ENCODE results near the gene PA2G4. TPM values are rescaled to one million over a fixed set of nuclear protein-coding genes. Genes with fewer than 3 reads are reported as not detected.

The PA2G4 gene
- total RNA-seq, 1 experiment from 2014 or later: 406 TPM

GRCh38 chr12:56127485-56127887 lies 23.1 kb downstream of the PA2G4 start:
- intact Hi-C loops (cut with micrococcal nuclease): loop anchor here (2.0 kb wide), 1 partner anchor 61 kb away; the partner anchor contains the start of gene SMARCC2
- BruUV-seq (replicated peaks): TSS peak; percentile 69

GRCh38 chr12:56127888-56128669 lies 23.7 kb downstream of the PA2G4 start, which contains the start of gene ESYT1:
Gene ESYT1, plus strand, starts transcription at chr12:56128267. Its CDS starts 53 bp downstream, at chr12:56128320.
- Histone ChIP-seq H3K9me2 (replicated peaks; ENCODE audit: low read length) (no peaks in the 10 kb centered on the region), H3K36me3 (ENCODE audit: low read depth, low read length) (peaks cover 20% of the 10 kb centered on the region; the same call in 1 of the 2 replicates), H3F3A (ENCODE audit: low read length, unreplicated experiment) (no peaks in the 10 kb centered on the region), H3K9ac (ENCODE audit: low read length) (peak within 1 kb of the TSS; percentile 84), H3K9me3 (ENCODE audit: low read length) (no peaks in the 10 kb centered on the region), H3K79me2 (ENCODE audit: low read length) (peaks cover 25% of the 10 kb centered on the region), H3K27me3 (ENCODE audit: low read length) (no peaks in the 10 kb centered on the region), H3K4me2 (ENCODE audit: low read length) (peak within 1 kb of the TSS; percentile 100), H3K4me1 (ENCODE audit: insufficient read depth, low read length) (peaks cover 33% of the 10 kb centered on the region), H3K27ac (ENCODE audit: low read length) (peak within 1 kb of the TSS; percentile 39; the same call in 1 of the 2 replicates), H2AFZ (ENCODE audit: low read length) (peak within 1 kb of the TSS; percentile 85), H4K20me1 (ENCODE audit: low read length) (no peaks in the 10 kb centered on the region), H3K4me3 (ENCODE audit: low read length) (peak within 1 kb of the TSS; percentile 96)
- ChIA-PET CTCF (interaction anchor here (0.5 to 1.8 kb wide), 7 partner anchors 9 to 132 kb away, joined by 3 to 17 read pairs (median 4); partner anchors contain the start of genes SMARCC2 and ZC3H10), POLR2A (ENCODE audit: unreplicated experiment) (interaction anchor here (0.6 to 1.4 kb wide), 8 partner anchors 10 to 231 kb away, joined by 3 to 17 read pairs (median 4); partner anchors contain the start of genes MYL6, PA2G4, RNF41 and SMARCC2)
- peak; percentile 90 for ATAC-seq
- intact Hi-C loops (cut with micrococcal nuclease): loop anchor here (2.0 kb wide), 1 partner anchor 61 kb away; the partner anchor contains the start of gene SMARCC2
- peak; percentile 100 for DNase-seq
- BruUV-seq (replicated peaks): TSS peak; percentile 63
- TF ChIP-seq EZH2 (IDR thresholded peaks at IDR 0.05; ENCODE audit: low read length, unreplicated experiment) (no peak), EZH2phosphoT487 (IDR thresholded peaks at IDR 0.05; ENCODE audit: borderline replicate concordance, low read length) (no peak), CTCF (conservative IDR thresholded peaks at IDR 0.05; ENCODE audit: low read depth, low read length) (no peak)

More at GRCh38 chr12:56127485-56127887, 23.1 kb downstream of the PA2G4 start:
- CTCF ChIA-PET: interaction anchor here (0.6 to 1.8 kb wide), 6 partner anchors 9 to 131 kb away, joined by 3 to 17 read pairs (median 4); partner anchors contain the start of genes SMARCC2 and ZC3H10
- H3K79me2 ChIP-seq (ENCODE audit: low read length): peaks cover 25% of the 10 kb centered on the region
- no peak for TF ChIP-seq EZH2phosphoT487 (IDR thresholded peaks at IDR 0.05; ENCODE audit: borderline replicate concordance, low read length)
- peak overlapping the region; percentile 93 for H3K4me2 ChIP-seq (ENCODE audit: low read length)
- H3K36me3 ChIP-seq (ENCODE audit: low read depth, low read length): peaks cover 17% of the 10 kb centered on the region; the same call in 1 of the 2 replicates
- peak overlapping the region; percentile 66 for H3K4me3 ChIP-seq (ENCODE audit: low read length)
- POLR2A ChIA-PET (ENCODE audit: unreplicated experiment): interaction anchor here (0.6 to 1.4 kb wide), 8 partner anchors 9 to 231 kb away, joined by 3 to 17 read pairs (median 4); partner anchors contain the start of genes MYL6, PA2G4, RNF41 and SMARCC2
- H3K9me2 ChIP-seq (replicated peaks; ENCODE audit: low read length): no peaks in the 10 kb centered on the region
- H3K27me3 ChIP-seq (ENCODE audit: low read length): no peaks in the 10 kb centered on the region
- H3F3A ChIP-seq (ENCODE audit: low read length, unreplicated experiment): no peaks in the 10 kb centered on the region
- H3K9ac ChIP-seq (ENCODE audit: low read length): peak overlapping the region; percentile 56; the same call in 1 of the 2 replicates
- ATAC-seq (no peak), DNase-seq (no peak)
- H2AFZ ChIP-seq (ENCODE audit: low read length): peak overlapping the region; percentile 74
- H4K20me1 ChIP-seq (ENCODE audit: low read length): no peaks in the 10 kb centered on the region
- no peaks in the 10 kb centered on the region for H3K9me3 ChIP-seq (ENCODE audit: low read length)
- peak overlapping the region; percentile 26; the same call in 1 of the 2 replicates for H3K27ac ChIP-seq (ENCODE audit: low read length)
- H3K4me1 ChIP-seq (ENCODE audit: insufficient read depth, low read length): peaks cover 33% of the 10 kb centered on the region

GRCh38 chr12:56128670-56129205 lies 24.4 kb downstream of the PA2G4 start:
- ChIA-PET CTCF (interaction anchor here (1.7 to 1.8 kb wide), 2 partner anchors 10 to 60 kb away, joined by 11 to 17 read pairs; partner anchors contain the start of genes SMARCC2 and ZC3H10), POLR2A (ENCODE audit: unreplicated experiment) (interaction anchor here (0.6 to 1.4 kb wide), 5 partner anchors 30 to 93 kb away, joined by 4 to 17 read pairs (median 4); partner anchors contain the start of genes MYL6 and RNF41)
- H3K27ac ChIP-seq (ENCODE audit: low read length): no peak overlapping the region; the same call in 1 of the 2 replicates
- no peak for TF ChIP-seq CTCF (conservative IDR thresholded peaks at IDR 0.05; ENCODE audit: low read depth, low read length)
- no peak for TF ChIP-seq EZH2 (IDR thresholded peaks at IDR 0.05; ENCODE audit: low read length, unreplicated experiment)
- peak overlapping the region; percentile 85 for H2AFZ ChIP-seq (ENCODE audit: low read length)
- no TSS peak for BruUV-seq (replicated peaks)
- ATAC-seq (peak; percentile 6), DNase-seq (no peak)
- H3K9me3 ChIP-seq (ENCODE audit: low read length): no peaks in the 10 kb centered on the region
- intact Hi-C loops (cut with micrococcal nuclease): no loop called here
- peak overlapping the region; percentile 96 for H3K4me3 ChIP-seq (ENCODE audit: low read length)
- peak overlapping the region; percentile 100 for H3K4me2 ChIP-seq (ENCODE audit: low read length)
- H3K79me2 ChIP-seq (ENCODE audit: low read length): peaks cover 25% of the 10 kb centered on the region
- H3K27me3 ChIP-seq (ENCODE audit: low read length): no peaks in the 10 kb centered on the region
- no peaks in the 10 kb centered on the region for H3F3A ChIP-seq (ENCODE audit: low read length, unreplicated experiment)
- peaks cover 33% of the 10 kb centered on the region for H3K4me1 ChIP-seq (ENCODE audit: insufficient read depth, low read length)
- H3K36me3 ChIP-seq (ENCODE audit: low read depth, low read length): peaks cover 26% of the 10 kb centered on the region
- no peaks in the 10 kb centered on the region for H3K9me2 ChIP-seq (replicated peaks; ENCODE audit: low read length)
- H3K9ac ChIP-seq (ENCODE audit: low read length): peak overlapping the region; percentile 84
- H4K20me1 ChIP-seq (ENCODE audit: low read length): no peaks in the 10 kb centered on the region

Data from PC-3 (cell line).